ENCODE results near the gene PTPRN2. TPM values are rescaled to one million over a fixed set of nuclear protein-coding genes. Genes with fewer than 3 reads are reported as not detected.

Gene PTPRN2
- total RNA-seq, 1 experiment from 2014 or later: 2.1 TPM

- Histone ChIP-seq H4K20me1 (ENCODE audit: insufficient read depth) (no peaks in the 10 kb centered on the region), H3K4me3 (replicated peaks in 1 of 2; ENCODE audit: low read depth in 1 of 2, low read length in 2 of 2) (no peak overlapping the region), H3K27ac (ENCODE audit: low read depth, low read length) (no peak overlapping the region), H3K36me3 (ENCODE audit: control insufficient read depth in 1 of 2, insufficient read depth in 2 of 2, low read length in 2 of 2) (no peaks in the 10 kb centered on the region), H3K9me2 (ENCODE audit: insufficient read depth) (no peaks in the 10 kb centered on the region), H3K4me2 (ENCODE audit: low read length) (no peak overlapping the region), H3K9me3 (ENCODE audit: control insufficient read depth in 1 of 2, insufficient read depth in 1 of 2, low read depth in 1 of 2, low read length in 2 of 2) (no peaks in the 10 kb centered on the region), H3K9ac (ENCODE audit: low read length) (no peak overlapping the region), H3K27me3 (ENCODE audit: insufficient read depth, low read length) (peaks cover 14% of the 10 kb centered on the region; the same call in 1 of the 2 replicates), H3K4me1 (ENCODE audit: control insufficient read depth in 1 of 2, insufficient read depth in 2 of 2, low read length in 2 of 2) (no peaks in the 10 kb centered on the region), H2AFZ (ENCODE audit: low read depth, low read length, poor library complexity, severe bottlenecking) (no peak overlapping the region), H3K79me2 (ENCODE audit: insufficient read depth, low read length) (no peaks in the 10 kb centered on the region)
- no peak for TF ChIP-seq FOSL1 (IDR thresholded peaks at IDR 0.05; ENCODE audit: low read depth)
- TF ChIP-seq SP1 (IDR thresholded peaks at IDR 0.05; ENCODE audit: low read depth): no peak
- no peak for TF ChIP-seq MAX (IDR thresholded peaks at IDR 0.05)
- BruUV-seq (replicated peaks): no TSS peak
- intact Hi-C loops (cut with micrococcal nuclease): no loop called here
- ChIA-PET CTCF (no interaction called here), RAD21 (ENCODE audit: low non-redundant PET in 1 of 2, low total read pairs in 2 of 2, uncharacterized antibody in 2 of 2, unreplicated experiment in 2 of 2) (no interaction called here), POLR2A (no interaction called here)
- DNase-seq (ENCODE audit: low read depth, low spot score): no peak
- no peak for ATAC-seq
Measured at GRCh38 chr7:158468181-158468580, 119.4 kb downstream of the PTPRN2 start.

GRCh38 chr7:158467562-158467961 is 120.1 kb downstream of the PTPRN2 start:
- ATAC-seq (no peak), DNase-seq (ENCODE audit: low read depth, low spot score) (no peak)
- ChIA-PET POLR2A (no interaction called here), CTCF (no interaction called here), RAD21 (ENCODE audit: low non-redundant PET in 1 of 2, low total read pairs in 2 of 2, uncharacterized antibody in 2 of 2, unreplicated experiment in 2 of 2) (no interaction called here)
- no peaks in the 10 kb centered on the region for H3K9me3 ChIP-seq (ENCODE audit: control insufficient read depth in 1 of 2, insufficient read depth in 1 of 2, low read depth in 1 of 2, low read length in 2 of 2)
- no peak for TF ChIP-seq ZFX (IDR thresholded peaks at IDR 0.05)
- H3K4me1 ChIP-seq (ENCODE audit: control insufficient read depth in 1 of 2, insufficient read depth in 2 of 2, low read length in 2 of 2): no peaks in the 10 kb centered on the region
- H3K36me3 ChIP-seq (ENCODE audit: control insufficient read depth in 1 of 2, insufficient read depth in 2 of 2, low read length in 2 of 2): no peaks in the 10 kb centered on the region
- H3K27ac ChIP-seq (ENCODE audit: low read depth, low read length): no peak overlapping the region
- intact Hi-C loops (cut with micrococcal nuclease): no loop called here
- no peak overlapping the region for H3K4me3 ChIP-seq (replicated peaks in 1 of 2; ENCODE audit: low read depth in 1 of 2, low read length in 2 of 2)
- no peak overlapping the region for H2AFZ ChIP-seq (ENCODE audit: low read depth, low read length, poor library complexity, severe bottlenecking)
- no TSS peak for BruUV-seq (replicated peaks)
- H3K9ac ChIP-seq (ENCODE audit: low read length): no peak overlapping the region
- H3K79me2 ChIP-seq (ENCODE audit: insufficient read depth, low read length): no peaks in the 10 kb centered on the region
- no peaks in the 10 kb centered on the region for H4K20me1 ChIP-seq (ENCODE audit: insufficient read depth)
- no peak overlapping the region for H3K4me2 ChIP-seq (ENCODE audit: low read length)
- peaks cover 14% of the 10 kb centered on the region; the same call in 1 of the 2 replicates for H3K27me3 ChIP-seq (ENCODE audit: insufficient read depth, low read length)
- no peaks in the 10 kb centered on the region for H3K9me2 ChIP-seq (ENCODE audit: insufficient read depth)

GRCh38 chr7:158463317-158463716 is 124.3 kb downstream of the PTPRN2 start:
- no peak overlapping the region for H2AFZ ChIP-seq (ENCODE audit: low read depth, low read length, poor library complexity, severe bottlenecking)
- no peak overlapping the region for H3K27ac ChIP-seq (ENCODE audit: low read depth, low read length)
- ChIA-PET CTCF (no interaction called here), POLR2A (no interaction called here), RAD21 (ENCODE audit: low non-redundant PET in 1 of 2, low total read pairs in 2 of 2, uncharacterized antibody in 2 of 2, unreplicated experiment in 2 of 2) (no interaction called here)
- peaks cover 14% of the 10 kb centered on the region; the same call in 1 of the 2 replicates for H3K27me3 ChIP-seq (ENCODE audit: insufficient read depth, low read length)
- no peak overlapping the region for H3K9ac ChIP-seq (ENCODE audit: low read length)
- H3K4me1 ChIP-seq (ENCODE audit: control insufficient read depth in 1 of 2, insufficient read depth in 2 of 2, low read length in 2 of 2): no peaks in the 10 kb centered on the region
- no peaks in the 10 kb centered on the region for H3K9me2 ChIP-seq (ENCODE audit: insufficient read depth)
- no peaks in the 10 kb centered on the region for H3K36me3 ChIP-seq (ENCODE audit: control insufficient read depth in 1 of 2, insufficient read depth in 2 of 2, low read length in 2 of 2)
- H3K9me3 ChIP-seq (ENCODE audit: control insufficient read depth in 1 of 2, insufficient read depth in 1 of 2, low read depth in 1 of 2, low read length in 2 of 2): no peaks in the 10 kb centered on the region
- intact Hi-C loops (cut with micrococcal nuclease): no loop called here
- no peak overlapping the region for H3K4me3 ChIP-seq (replicated peaks in 1 of 2; ENCODE audit: low read depth in 1 of 2, low read length in 2 of 2)
- DNase-seq (ENCODE audit: low read depth, low spot score): no peak
- no peak for TF ChIP-seq EZH2 (IDR thresholded peaks at IDR 0.05)
- BruUV-seq (replicated peaks): no TSS peak
- H4K20me1 ChIP-seq (ENCODE audit: insufficient read depth): no peaks in the 10 kb centered on the region
- no peak for ATAC-seq
- no peak overlapping the region for H3K4me2 ChIP-seq (ENCODE audit: low read length)
- no peaks in the 10 kb centered on the region for H3K79me2 ChIP-seq (ENCODE audit: insufficient read depth, low read length)
